ENCODE results near the gene PCDHA1. TPM values are rescaled to one million over a fixed set of nuclear protein-coding genes. Genes with fewer than 3 reads are reported as not detected.

Gene PCDHA1
- total RNA-seq, 1 experiment from 2014 or later: 0.45 TPM

DNA sequence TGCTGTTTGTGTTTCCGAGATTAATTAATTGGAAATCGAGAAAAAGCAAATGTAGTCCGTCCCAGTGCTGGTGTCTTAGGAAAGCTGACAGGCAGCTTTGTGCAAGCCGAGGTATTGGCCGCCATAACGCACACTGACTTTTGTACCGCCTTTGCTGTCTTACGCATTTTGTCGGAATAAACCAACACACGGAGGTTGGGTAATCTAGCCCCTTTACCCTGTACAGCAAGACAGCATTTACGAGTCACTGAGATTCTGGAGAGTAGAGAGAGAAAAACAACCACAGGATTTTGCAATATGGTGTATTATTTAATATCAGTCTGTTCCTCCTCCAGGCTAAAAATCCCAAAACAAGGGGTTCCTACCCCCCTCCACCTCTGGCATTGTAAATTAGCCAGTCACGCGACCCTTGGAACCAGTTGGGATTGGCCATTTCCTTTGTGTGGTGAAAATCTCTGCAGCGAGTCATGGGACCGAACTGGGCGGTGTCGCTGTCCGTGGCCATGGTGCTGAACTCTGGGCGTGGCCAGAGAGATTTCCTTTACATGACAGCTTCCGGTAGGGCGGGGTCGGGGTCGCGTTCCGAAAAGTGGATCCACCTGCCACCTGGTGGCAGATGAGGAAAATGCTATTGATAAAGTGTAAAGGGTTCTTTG lies 255.0 kb downstream of the PCDHA1 start:
- intact Hi-C loops (cut with micrococcal nuclease; ENCODE audit: unreplicated experiment): loop anchor here (1.0 to 5.0 kb wide), 5 partner anchors 39 to 214 kb away; partner anchors contain the start of genes PCDHA12, PCDHA13, PCDHA6 and PCDHAC1
- peaks cover 27% of the 10 kb centered on the region for H3K27me3 ChIP-seq (replicated peaks; ENCODE audit: insufficient read depth, low read depth, low read length, poor library complexity)
- ChIA-PET CTCF (interaction anchor here (0.5 to 3.0 kb wide), 17 partner anchors 10 to 220 kb away, joined by 3 to 67 read pairs (median 7); partner anchors contain the start of genes PCDHA10, PCDHA11, PCDHA12 and PCDHA13), POLR2A (ENCODE audit: low non-redundant PET) (interaction anchor here (0.9 kb wide), 2 partner anchors 37 to 39 kb away, joined by 3 to 4 read pairs; no protein-coding TSS in a partner anchor)
- TF ChIP-seq, protein P1, sequence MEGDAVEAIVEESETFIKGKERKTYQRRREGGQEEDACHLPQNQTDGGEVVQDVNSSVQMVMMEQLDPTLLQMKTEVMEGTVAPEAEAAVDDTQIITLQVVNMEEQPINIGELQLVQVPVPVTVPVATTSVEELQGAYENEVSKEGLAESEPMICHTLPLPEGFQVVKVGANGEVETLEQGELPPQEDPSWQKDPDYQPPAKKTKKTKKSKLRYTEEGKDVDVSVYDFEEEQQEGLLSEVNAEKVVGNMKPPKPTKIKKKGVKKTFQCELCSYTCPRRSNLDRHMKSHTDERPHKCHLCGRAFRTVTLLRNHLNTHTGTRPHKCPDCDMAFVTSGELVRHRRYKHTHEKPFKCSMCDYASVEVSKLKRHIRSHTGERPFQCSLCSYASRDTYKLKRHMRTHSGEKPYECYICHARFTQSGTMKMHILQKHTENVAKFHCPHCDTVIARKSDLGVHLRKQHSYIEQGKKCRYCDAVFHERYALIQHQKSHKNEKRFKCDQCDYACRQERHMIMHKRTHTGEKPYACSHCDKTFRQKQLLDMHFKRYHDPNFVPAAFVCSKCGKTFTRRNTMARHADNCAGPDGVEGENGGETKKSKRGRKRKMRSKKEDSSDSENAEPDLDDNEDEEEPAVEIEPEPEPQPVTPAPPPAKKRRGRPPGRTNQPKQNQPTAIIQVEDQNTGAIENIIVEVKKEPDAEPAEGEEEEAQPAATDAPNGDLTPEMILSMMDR (conservative IDR thresholded peaks at IDR 0.05; ENCODE audit: low read depth, low read length): peak; percentile 79
- no peak for TF ChIP-seq EZH2 (IDR thresholded peaks at IDR 0.05; ENCODE audit: borderline replicate concordance, low read depth, low read length, poor library complexity, severe bottlenecking)
- no TSS peak for BruUV-seq (replicated peaks)
- H3K27ac ChIP-seq (ENCODE audit: low read depth, low read length, poor library complexity, severe bottlenecking): peak overlapping the region; percentile 98
- peak; percentile 99 for DNase-seq (ENCODE audit: low spot score)
- peak overlapping the region; percentile 69 for H3K4me3 ChIP-seq (ENCODE audit: low read depth, low read length, poor library complexity, severe bottlenecking)
- peaks cover 22% of the 10 kb centered on the region for H3K4me1 ChIP-seq (ENCODE audit: insufficient read depth, low read length, poor library complexity, severe bottlenecking)
- no peaks in the 10 kb centered on the region for H3K9me3 ChIP-seq (ENCODE audit: low read depth, low read length, poor library complexity, severe bottlenecking)
- H3K36me3 ChIP-seq (ENCODE audit: insufficient read depth, low read length, poor library complexity, severe bottlenecking): no peaks in the 10 kb centered on the region

GRCh38 chr5:141041427-141041785 lies 255.5 kb downstream of the PCDHA1 start:
- no peak overlapping the region for H3K4me3 ChIP-seq (ENCODE audit: low read depth, low read length, poor library complexity, severe bottlenecking)
- no peaks in the 10 kb centered on the region for H3K9me3 ChIP-seq (ENCODE audit: low read depth, low read length, poor library complexity, severe bottlenecking)
- peaks cover 22% of the 10 kb centered on the region for H3K4me1 ChIP-seq (ENCODE audit: insufficient read depth, low read length, poor library complexity, severe bottlenecking)
- intact Hi-C loops (cut with micrococcal nuclease; ENCODE audit: unreplicated experiment): loop anchor here (2.0 to 5.0 kb wide), 2 partner anchors 167 to 214 kb away; partner anchors contain the start of genes PCDHA12 and PCDHA6
- ChIA-PET CTCF (interaction anchor here (1.0 to 3.0 kb wide), 8 partner anchors 75 to 186 kb away, joined by 4 to 67 read pairs (median 18); partner anchors contain the start of genes PCDHA10, PCDHA11, PCDHA12 and PCDHA13), POLR2A (ENCODE audit: low non-redundant PET) (no interaction called here)
- no peak for TF ChIP-seq EZH2 (IDR thresholded peaks at IDR 0.05; ENCODE audit: borderline replicate concordance, low read depth, low read length, poor library complexity, severe bottlenecking)
- TF ChIP-seq, protein P1 (conservative IDR thresholded peaks at IDR 0.05; ENCODE audit: low read depth, low read length): no peak
- H3K27ac ChIP-seq (ENCODE audit: low read depth, low read length, poor library complexity, severe bottlenecking): peak overlapping the region; percentile 98
- H3K27me3 ChIP-seq (replicated peaks; ENCODE audit: insufficient read depth, low read depth, low read length, poor library complexity): peaks cover 31% of the 10 kb centered on the region
- no peaks in the 10 kb centered on the region for H3K36me3 ChIP-seq (ENCODE audit: insufficient read depth, low read length, poor library complexity, severe bottlenecking)
- no TSS peak for BruUV-seq (replicated peaks)
- no peak for DNase-seq (ENCODE audit: low spot score)

DNA sequence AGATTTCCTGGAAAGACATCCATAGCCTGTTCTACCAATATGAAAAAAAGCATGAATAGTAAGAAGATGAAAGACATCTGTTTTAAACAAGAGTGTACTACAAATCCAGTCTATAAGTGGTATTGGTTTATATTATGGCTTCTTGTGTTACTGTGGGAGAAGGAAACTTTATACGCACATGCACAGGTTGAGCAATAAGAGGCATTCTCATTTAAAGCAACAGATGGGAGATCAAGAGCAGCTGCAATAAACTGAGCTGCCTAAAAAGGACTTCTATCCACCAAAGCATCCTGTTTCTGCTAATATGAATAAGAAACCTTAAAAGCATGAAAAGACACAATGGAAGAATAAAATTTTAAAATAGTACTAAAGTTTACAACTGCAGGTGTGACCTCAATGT lies 256.6 kb downstream of the PCDHA1 start:
- H3K9me3 ChIP-seq (ENCODE audit: low read depth, low read length, poor library complexity, severe bottlenecking): no peaks in the 10 kb centered on the region
- intact Hi-C loops (cut with micrococcal nuclease; ENCODE audit: unreplicated experiment): loop anchor here (5.0 kb wide), 1 partner anchor 215 kb away; the partner anchor contains the start of gene PCDHA6
- no peak for TF ChIP-seq EZH2 (IDR thresholded peaks at IDR 0.05; ENCODE audit: borderline replicate concordance, low read depth, low read length, poor library complexity, severe bottlenecking)
- TF ChIP-seq, protein P1 (conservative IDR thresholded peaks at IDR 0.05; ENCODE audit: low read depth, low read length): no peak
- BruUV-seq (replicated peaks): no TSS peak
- ChIA-PET CTCF (no interaction called here), POLR2A (ENCODE audit: low non-redundant PET) (no interaction called here)
- DNase-seq (ENCODE audit: low spot score): no peak
- H3K4me1 ChIP-seq (ENCODE audit: insufficient read depth, low read length, poor library complexity, severe bottlenecking): peaks cover 22% of the 10 kb centered on the region
- H3K4me3 ChIP-seq (ENCODE audit: low read depth, low read length, poor library complexity, severe bottlenecking): no peak overlapping the region
- H3K27me3 ChIP-seq (replicated peaks; ENCODE audit: insufficient read depth, low read depth, low read length, poor library complexity): peaks cover 32% of the 10 kb centered on the region
- H3K27ac ChIP-seq (ENCODE audit: low read depth, low read length, poor library complexity, severe bottlenecking): no peak overlapping the region
- no peaks in the 10 kb centered on the region for H3K36me3 ChIP-seq (ENCODE audit: insufficient read depth, low read length, poor library complexity, severe bottlenecking)

Measured in A673 (cell line).